Peyer's patch (tissue), 4 donors: ENCODE measurements around the gene GPC5.

Source experiments
- POLR2A ChIP-seq, 2 donors: fragments of 450-650 bp; IDR thresholded peaks; one replicate each; pipeline ENCODE4 v1.5.1; 2017; ENCODE audit warnings: antibody characterized with exemption in 2 of 2, mild to moderate bottlenecking in 2 of 2, moderate library complexity in 2 of 2
- TF ChIP-seq, protein P1 (sequence below), 6 experiments: fragments of 450-650 bp in 4 of 6; fragments of 200-600 bp in 2 of 6; sonication (generic) in 1 of 6; IDR thresholded peaks; one replicate each; pipeline ENCODE4 v1.5.1; 2017 to 2019; ENCODE audit warnings: antibody characterized with exemption in 6 of 6, mild to moderate bottlenecking in 3 of 6, moderate library complexity in 1 of 6

DNA sequence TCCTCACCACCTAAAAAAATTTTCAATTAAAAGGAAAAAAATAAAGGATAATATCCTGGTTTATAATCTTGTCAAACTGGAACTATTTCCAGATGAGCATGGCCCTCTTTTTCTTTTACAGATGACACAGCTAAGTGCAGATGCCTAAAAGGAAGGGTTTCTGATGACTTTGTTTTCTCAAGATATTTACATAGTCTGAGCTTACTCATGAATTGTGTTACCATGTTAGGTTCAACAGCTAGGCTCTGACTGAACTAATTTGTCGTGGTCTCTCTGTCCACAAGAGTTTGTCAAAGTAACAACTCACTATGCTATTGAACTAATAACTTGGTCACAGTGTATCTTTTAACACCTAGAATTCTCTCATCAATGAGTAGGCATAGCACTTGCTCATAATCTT lies 780.8 kb downstream of the GPC5 start:
- TF ChIP-seq, protein P1, sequence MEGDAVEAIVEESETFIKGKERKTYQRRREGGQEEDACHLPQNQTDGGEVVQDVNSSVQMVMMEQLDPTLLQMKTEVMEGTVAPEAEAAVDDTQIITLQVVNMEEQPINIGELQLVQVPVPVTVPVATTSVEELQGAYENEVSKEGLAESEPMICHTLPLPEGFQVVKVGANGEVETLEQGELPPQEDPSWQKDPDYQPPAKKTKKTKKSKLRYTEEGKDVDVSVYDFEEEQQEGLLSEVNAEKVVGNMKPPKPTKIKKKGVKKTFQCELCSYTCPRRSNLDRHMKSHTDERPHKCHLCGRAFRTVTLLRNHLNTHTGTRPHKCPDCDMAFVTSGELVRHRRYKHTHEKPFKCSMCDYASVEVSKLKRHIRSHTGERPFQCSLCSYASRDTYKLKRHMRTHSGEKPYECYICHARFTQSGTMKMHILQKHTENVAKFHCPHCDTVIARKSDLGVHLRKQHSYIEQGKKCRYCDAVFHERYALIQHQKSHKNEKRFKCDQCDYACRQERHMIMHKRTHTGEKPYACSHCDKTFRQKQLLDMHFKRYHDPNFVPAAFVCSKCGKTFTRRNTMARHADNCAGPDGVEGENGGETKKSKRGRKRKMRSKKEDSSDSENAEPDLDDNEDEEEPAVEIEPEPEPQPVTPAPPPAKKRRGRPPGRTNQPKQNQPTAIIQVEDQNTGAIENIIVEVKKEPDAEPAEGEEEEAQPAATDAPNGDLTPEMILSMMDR (IDR thresholded peaks at IDR 0.05): no peak
- no peak for TF ChIP-seq POLR2A (IDR thresholded peaks at IDR 0.05)
